GM23338 (cell line): ENCODE results near the gene MAD1L1. TPM values are rescaled to one million over a fixed set of nuclear protein-coding genes. Genes with fewer than 3 reads are reported as not detected.

Experiments
- ATAC-seq: fragments of 200-7000 bp; cut with Tn5 transposase; 3 replicates; pipeline ENCODE4 v1.9.1; 2020
- DNase-seq: peaks from one replicate; pipeline ENCODE4 v3.0.0-alpha.2; 2015; ENCODE audit warnings: low spot score
- H2AFZ ChIP-seq: fragments of 200-600 bp; sonication (generic); 2 replicates; pipeline ENCODE4 v1.8.0; 2016; ENCODE audit warnings: antibody characterized with exemption, mild to moderate bottlenecking, moderate library complexity
- H3F3A ChIP-seq: fragments of 200-600 bp; sonication (generic); replicated peaks from 2 replicates; pipeline ENCODE4 v1.8.0; 2017; ENCODE audit warnings: antibody characterized with exemption, mixed run types, low read depth
- H3K27ac ChIP-seq: fragments of 200-600 bp; sonication (generic); 2 replicates; pipeline ENCODE4 v1.6.1; 2016; ENCODE audit warnings: low read depth
- H3K27me3 ChIP-seq: fragments of 200-600 bp; sonication (generic); 2 replicates; pipeline ENCODE4 v1.8.0; 2016; ENCODE audit warnings: mild to moderate bottlenecking, mixed run types, moderate library complexity; ENCODE audit not compliant: insufficient read depth
- H3K36me3 ChIP-seq: fragments of 200-600 bp; sonication (generic); 2 replicates; pipeline ENCODE4 v1.8.0; 2016; ENCODE audit warnings: mild to moderate bottlenecking; ENCODE audit not compliant: insufficient read depth
- H3K4me1 ChIP-seq: fragments of 200-600 bp; sonication (generic); 2 replicates; pipeline ENCODE4 v1.8.0; 2016; ENCODE audit warnings: mild to moderate bottlenecking, moderate library complexity; ENCODE audit not compliant: insufficient read depth
- H3K4me2 ChIP-seq: fragments of 200-600 bp; sonication (generic); 2 replicates; pipeline ENCODE4 v1.7.1; 2017; ENCODE audit warnings: mixed run types
- H3K4me3 ChIP-seq: fragments of 200-600 bp; sonication (generic); 2 replicates; pipeline ENCODE4 v1.6.1; 2016; ENCODE audit warnings: mixed run types
- H3K79me2 ChIP-seq: fragments of 200-600 bp; sonication (generic); replicated peaks from 2 replicates; pipeline ENCODE4 v1.8.0; 2017; ENCODE audit warnings: mild to moderate bottlenecking; ENCODE audit not compliant: insufficient read depth
- H3K9me2 ChIP-seq: fragments of 200-600 bp; sonication (generic); 2 replicates; pipeline ENCODE4 v1.8.0; 2017; ENCODE audit not compliant: insufficient read depth
- H4K20me1 ChIP-seq: fragments of 200-600 bp; sonication (generic); replicated peaks from 2 replicates; pipeline ENCODE4 v1.8.0; 2017; ENCODE audit warnings: mild to moderate bottlenecking; ENCODE audit not compliant: insufficient read depth
- H3K27ac Mint-ChIP-seq: 2 replicates; pipeline ENCODE4 v1.8.0; 2020; ENCODE audit warnings: inconsistent platforms, mild to moderate bottlenecking, moderate library complexity, mixed read lengths
- H3K27me3 Mint-ChIP-seq: 3 replicates; pipeline ENCODE4 v1.8.0; 2022; ENCODE audit warnings: low read depth, mild to moderate bottlenecking, moderate library complexity, mixed read lengths, inconsistent platforms; ENCODE audit not compliant: insufficient read depth, poor library complexity
- H3K36me3 Mint-ChIP-seq: 3 replicates; pipeline ENCODE4 v1.8.0; 2021; ENCODE audit warnings: low read depth, mild to moderate bottlenecking, inconsistent platforms, moderate library complexity, mixed read lengths
- H3K4me1 Mint-ChIP-seq: 3 replicates; pipeline ENCODE4 v1.8.0; 2020; ENCODE audit warnings: mild to moderate bottlenecking, inconsistent platforms, mixed read lengths
- H3K4me3 Mint-ChIP-seq: 3 replicates; pipeline ENCODE4 v1.8.0; 2021; ENCODE audit warnings: moderate library complexity, mild to moderate bottlenecking, inconsistent platforms, mixed read lengths
- H3K9me3 Mint-ChIP-seq: 3 replicates; pipeline ENCODE4 v1.8.0; 2020; ENCODE audit warnings: moderate library complexity, mild to moderate bottlenecking, inconsistent platforms, mixed read lengths
- CREB1 ChIP-seq: fragments of 250-450 bp; sonication (Bioruptor Pico); IDR thresholded peaks from 2 replicates; pipeline ENCODE4 v1.5.0; 2020; ENCODE audit warnings: low read depth, mild to moderate bottlenecking, moderate library complexity
- CTCF ChIP-seq, 2 experiments: fragments of 200-600 bp in 1 of 2; sonication (generic) in 1 of 2; conservative IDR thresholded peaks; 2 replicates each; pipeline versions ENCODE4 v1.5.1 to v1.6.1; 2016 to 2017; ENCODE audit warnings: antibody characterized with exemption in 2 of 2, low read depth in 2 of 2, mild to moderate bottlenecking in 2 of 2, moderate library complexity in 1 of 2
- ETS1 ChIP-seq: IDR thresholded peaks from 2 replicates; pipeline ENCODE4 v1.6.1; 2016; ENCODE audit warnings: antibody characterized with exemption
- EZH2 ChIP-seq: fragments of 200-600 bp; sonication (generic); IDR thresholded peaks from one replicate; pipeline ENCODE4 v1.8.0; 2017; ENCODE audit warnings: antibody characterized with exemption, mild to moderate bottlenecking, low read depth; ENCODE audit not compliant: unreplicated experiment
- EZH2phosphoT487 ChIP-seq: fragments of 200-600 bp; sonication (generic); IDR thresholded peaks from one replicate; pipeline ENCODE4 v1.8.1; 2018; ENCODE audit warnings: antibody characterized with exemption; ENCODE audit not compliant: unreplicated experiment
- JUNB ChIP-seq: IDR thresholded peaks from one replicate; pipeline ENCODE4 v1.6.1; 2016; ENCODE audit warnings: antibody characterized with exemption; ENCODE audit not compliant: unreplicated experiment
- NANOG ChIP-seq: IDR thresholded peaks from 2 replicates; pipeline ENCODE4 v1.6.1; 2016; ENCODE audit warnings: antibody characterized with exemption, borderline replicate concordance
- POLR2AphosphoS5 ChIP-seq: IDR thresholded peaks from 2 replicates; pipeline ENCODE4 v1.6.1; 2016; ENCODE audit warnings: antibody characterized with exemption, low read depth
- REST ChIP-seq: IDR thresholded peaks from one replicate; pipeline ENCODE4 v1.6.1; 2018; ENCODE audit warnings: antibody characterized with exemption; ENCODE audit not compliant: unreplicated experiment
- STAT1 ChIP-seq: IDR thresholded peaks from one replicate; pipeline ENCODE4 v1.6.1; 2016; ENCODE audit warnings: antibody characterized with exemption; ENCODE audit not compliant: unreplicated experiment
- ZNF114 ChIP-seq: fragments of 250-450 bp; sonication (Bioruptor Pico); IDR thresholded peaks from 2 replicates; pipeline ENCODE4 v1.5.0; 2020; ENCODE audit warnings: mild to moderate bottlenecking, moderate library complexity
- ZNF331 ChIP-seq: fragments of 250-450 bp; sonication (Bioruptor Pico); IDR thresholded peaks from 2 replicates; pipeline ENCODE4 v1.5.0; 2020; ENCODE audit warnings: low read depth, mild to moderate bottlenecking, moderate library complexity
- ZNF462 ChIP-seq: fragments of 250-450 bp; sonication (Bioruptor Pico); IDR thresholded peaks from 2 replicates; pipeline ENCODE4 v1.5.0; 2020; ENCODE audit warnings: mild to moderate bottlenecking, moderate library complexity
- polyA plus RNA-seq: library from polyadenylated mRNA; unstranded; fragments of >200 nt; fragmentation: Nextera tagmentation; extraction: Ambion mirVana; gene quantifications from 2 replicates; pipeline ENCODE4 v1.2.1, GENCODE V29; 2016
- total RNA-seq: library from RNA; depleted of rRNA; stranded (reverse); fragments of >200 nt; shearing (Covaris generic); gene quantifications from 2 replicates; pipeline ENCODE4 v1.2.3, GENCODE V29; 2014

Gene MAD1L1
- total and polyA plus RNA-seq, 2 experiments from 2014 or later: 40.3 to 59.3 TPM

GRCh38 chr7:2028733-2029132 lies 204.0 kb downstream of the MAD1L1 start:
- Histone ChIP-seq H4K20me1 (no peaks in the 10 kb centered on the region), H3K9me2 (no peaks in the 10 kb centered on the region), H3K79me2 (peaks cover 10% of the 10 kb centered on the region), H3K4me2 (no peak overlapping the region), H2AFZ (no peak overlapping the region), H3K4me3 (no peak overlapping the region), H3K36me3 (peaks cover 5% of the 10 kb centered on the region), H3F3A (no peaks in the 10 kb centered on the region), H3K27me3 (no peaks in the 10 kb centered on the region), H3K4me1 (no peaks in the 10 kb centered on the region), H3K27ac (no peak overlapping the region)
- Mint-ChIP-seq H3K27me3 (peaks cover 11% of the 10 kb centered on the region), H3K4me1 (peaks cover 21% of the 10 kb centered on the region), H3K4me3 (no peak overlapping the region), H3K9me3 (peaks cover 13% of the 10 kb centered on the region), H3K36me3 (peaks cover 14% of the 10 kb centered on the region; the same call in 2 of the 3 replicates), H3K27ac (no peak overlapping the region)
- TF ChIP-seq ETS1 (no peak), STAT1 (no peak), ZNF462 (CRISPR knock-in tag) (no peak), ZNF331 (no peak), EZH2phosphoT487 (no peak), CTCF (conservative IDR thresholded peaks at IDR 0.05; ENCODE audit: low read depth in 2 of 2) (no peak), ZNF114 (CRISPR knock-in tag) (no peak), CREB1 (no peak), NANOG (no peak), REST (no peak), POLR2AphosphoS5 (no peak), EZH2 (no peak), JUNB (no peak)
- DNase-seq: no peak
- ATAC-seq: no peak
